Natural killer cell (primary cell): ENCODE results near the gene CRYGS. TPM values are rescaled to one million over a fixed set of nuclear protein-coding genes. Genes with fewer than 3 reads are reported as not detected.

Source experiments
- ATAC-seq, 3 donors: fragments of 150-1000 bp in 2 of 3; fragments of 200-7000 bp in 1 of 3; cut with Tn5 transposase; 1 replicate in 1 of 3; 2 replicates in 2 of 3; pipeline ENCODE4 v1.10.0; 2021; ENCODE audit warnings: mild to moderate bottlenecking in 2 of 3, moderate library complexity in 2 of 3
- DNase-seq, 2 donors: peaks; one replicate each; pipeline versions ENCODE4 v3.0.0 to v3.0.0-alpha.2; 2013 to 2021; ENCODE audit warnings: mixed read lengths in 1 of 2
- H3K27ac ChIP-seq: one replicate; pipeline ENCODE4 v1.5.1; 2013; ENCODE audit warnings: mild to moderate bottlenecking, low read length
- H3K27me3 ChIP-seq: one replicate; pipeline ENCODE4 v1.6.1; 2013; ENCODE audit warnings: low read length; ENCODE audit not compliant: control insufficient read depth, insufficient read depth
- H3K36me3 ChIP-seq: one replicate; pipeline ENCODE4 v1.6.1; 2013; ENCODE audit warnings: low read length; ENCODE audit not compliant: control insufficient read depth, insufficient read depth
- H3K4me1 ChIP-seq: one replicate; pipeline ENCODE4 v1.6.1; 2013; ENCODE audit warnings: low read length; ENCODE audit not compliant: control insufficient read depth, insufficient read depth
- H3K4me3 ChIP-seq: one replicate; pipeline ENCODE4 v1.5.1; 2013; ENCODE audit warnings: low read length
- H3K9me3 ChIP-seq: one replicate; pipeline ENCODE4 v1.6.1; 2013; ENCODE audit warnings: low read length; ENCODE audit not compliant: control insufficient read depth, insufficient read depth
- H3K27ac Mint-ChIP-seq, 2 donors: one replicate each; pipeline ENCODE4 v1.8.0; 2022; ENCODE audit warnings: mild to moderate bottlenecking in 2 of 2, mixed read lengths in 2 of 2, moderate library complexity in 1 of 2
- H3K27me3 Mint-ChIP-seq, 2 donors: one replicate each; pipeline ENCODE4 v1.8.0; 2022; ENCODE audit warnings: low read depth in 2 of 2, mixed read lengths in 2 of 2
- H3K36me3 Mint-ChIP-seq: one replicate; pipeline ENCODE4 v1.8.0; 2022; ENCODE audit warnings: mixed read lengths
- H3K4me1 Mint-ChIP-seq, 2 donors: one replicate each; pipeline ENCODE4 v1.8.0; 2022; ENCODE audit warnings: mixed read lengths in 2 of 2
- H3K4me3 Mint-ChIP-seq: one replicate; pipeline ENCODE4 v1.8.0; 2022; ENCODE audit warnings: mild to moderate bottlenecking, moderate library complexity, mixed read lengths
- H3K9me3 Mint-ChIP-seq, 2 donors: one replicate each; pipeline ENCODE4 v1.8.0; 2022; ENCODE audit warnings: mixed read lengths in 2 of 2
- WGBS: methylation state at CpG from one replicate; pipeline ENCODE4 v1.1.7; 2013; ENCODE audit warnings: missing lambda C conversion rate; ENCODE audit not compliant: insufficient coverage; 5-methylcytosine and 5-hydroxymethylcytosine counted together
- intact Hi-C: fragments of 100-400 bp; cut with micrococcal nuclease; formaldehyde crosslinking; loops from one replicate; pipeline ENCODE4 v1.14.2; 2022
- total RNA-seq, 4 donors: library from RNA; stranded (reverse); fragments of 120-200 nt in 1 of 4; gene quantifications; one replicate each; pipeline versions ENCODE4 v1.2.3 to v1.2.4, GENCODE V29; 2013 to 2022
- TF ChIP-seq, protein P1 (sequence below): fragments of 200-600 bp; IDR thresholded peaks from one replicate; pipeline ENCODE4 v1.8.0; 2022; ENCODE audit warnings: antibody characterized with exemption

CRYGS gene
- total RNA-seq, 3 donors from 2014 or later (not counting 1 experiment from before 2014, with no cell fraction given), result 2.1 to 3.4 (median 2.5) TPM

- Mint-ChIP-seq H3K27ac (peak overlapping the region; percentile 47 to 80), H3K4me3 (peak overlapping the region; percentile 70), H3K9me3 (no peaks in the 10 kb centered on the region), H3K27me3 (no peaks in the 10 kb centered on the region), H3K36me3 (no peaks in the 10 kb centered on the region), H3K4me1 (peaks cover 37 to 49% of the 10 kb centered on the region in 2 donors)
- peaks cover 6% of the 10 kb centered on the region for H3K9me3 ChIP-seq
- peak overlapping the region; percentile 78 for H3K27ac ChIP-seq
- intact Hi-C loops, result no loop called here
- H3K36me3 ChIP-seq, result no peaks in the 10 kb centered on the region
- no peak overlapping the region for H3K4me3 ChIP-seq
- no peaks in the 10 kb centered on the region for H3K27me3 ChIP-seq
- TF ChIP-seq, protein P1, sequence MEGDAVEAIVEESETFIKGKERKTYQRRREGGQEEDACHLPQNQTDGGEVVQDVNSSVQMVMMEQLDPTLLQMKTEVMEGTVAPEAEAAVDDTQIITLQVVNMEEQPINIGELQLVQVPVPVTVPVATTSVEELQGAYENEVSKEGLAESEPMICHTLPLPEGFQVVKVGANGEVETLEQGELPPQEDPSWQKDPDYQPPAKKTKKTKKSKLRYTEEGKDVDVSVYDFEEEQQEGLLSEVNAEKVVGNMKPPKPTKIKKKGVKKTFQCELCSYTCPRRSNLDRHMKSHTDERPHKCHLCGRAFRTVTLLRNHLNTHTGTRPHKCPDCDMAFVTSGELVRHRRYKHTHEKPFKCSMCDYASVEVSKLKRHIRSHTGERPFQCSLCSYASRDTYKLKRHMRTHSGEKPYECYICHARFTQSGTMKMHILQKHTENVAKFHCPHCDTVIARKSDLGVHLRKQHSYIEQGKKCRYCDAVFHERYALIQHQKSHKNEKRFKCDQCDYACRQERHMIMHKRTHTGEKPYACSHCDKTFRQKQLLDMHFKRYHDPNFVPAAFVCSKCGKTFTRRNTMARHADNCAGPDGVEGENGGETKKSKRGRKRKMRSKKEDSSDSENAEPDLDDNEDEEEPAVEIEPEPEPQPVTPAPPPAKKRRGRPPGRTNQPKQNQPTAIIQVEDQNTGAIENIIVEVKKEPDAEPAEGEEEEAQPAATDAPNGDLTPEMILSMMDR, result no peak
- peaks cover 70% of the 10 kb centered on the region for H3K4me1 ChIP-seq
- WGBS, result under 1% methylated on average over 6 of the region's 6 CpGs
- DNase-seq (peak; percentile 37 to 90), ATAC-seq (peak; percentile 85 to 94 (median 88))
Observed at GRCh38 chr3:186519021-186519658, 25.0 kb downstream of the CRYGS start.

DNA sequence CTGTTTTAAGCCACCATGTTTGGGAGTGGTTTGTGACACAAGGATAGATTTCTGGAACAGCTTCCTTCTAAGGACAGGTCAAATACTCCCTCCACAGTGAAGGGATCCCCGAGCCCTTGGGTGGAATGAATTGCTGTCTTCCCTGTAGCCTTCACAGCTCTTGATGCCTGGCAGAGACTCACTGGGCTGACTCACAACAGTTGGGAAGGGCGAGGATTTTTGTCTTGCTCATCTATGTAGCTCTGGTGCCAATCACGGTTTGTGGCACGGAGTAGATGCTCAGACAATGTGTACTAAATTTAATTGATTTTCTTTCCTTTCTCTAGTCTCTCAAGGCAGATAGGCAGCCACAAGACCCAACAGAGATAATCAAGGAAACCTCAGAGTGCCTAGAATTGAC, 27.0 kb downstream of the CRYGS start:
- no peaks in the 10 kb centered on the region for H3K36me3 Mint-ChIP-seq
- H3K27ac Mint-ChIP-seq, result no peak overlapping the region
- no peaks in the 10 kb centered on the region for H3K27me3 Mint-ChIP-seq
- no peaks in the 10 kb centered on the region for H3K36me3 ChIP-seq
- H3K9me3 ChIP-seq, result peaks cover 6% of the 10 kb centered on the region
- no peak overlapping the region for H3K4me3 Mint-ChIP-seq
- TF ChIP-seq, protein P1, result no peak
- peaks cover 37 to 49% of the 10 kb centered on the region in 2 donors for H3K4me1 Mint-ChIP-seq
- DNase-seq (no peak), ATAC-seq (no peak)
- no peak overlapping the region for H3K4me3 ChIP-seq
- no peak overlapping the region for H3K27ac ChIP-seq
- WGBS, result 92% methylated on average over 4 of the region's 4 CpGs
- H3K9me3 Mint-ChIP-seq, result no peaks in the 10 kb centered on the region
- peaks cover 70% of the 10 kb centered on the region for H3K4me1 ChIP-seq
- intact Hi-C loops, result no loop called here
- no peaks in the 10 kb centered on the region for H3K27me3 ChIP-seq

- WGBS, result 100% methylated on average over 2 of the region's 2 CpGs
- no peak for DNase-seq
- Histone ChIP-seq H3K27me3 (no peaks in the 10 kb centered on the region), H3K27ac (no peak overlapping the region), H3K9me3 (peaks cover 6% of the 10 kb centered on the region), H3K4me1 (peaks cover 66% of the 10 kb centered on the region), H3K4me3 (no peak overlapping the region), H3K36me3 (no peaks in the 10 kb centered on the region)
- intact Hi-C loops, result no loop called here
- Mint-ChIP-seq H3K27me3 (no peaks in the 10 kb centered on the region), H3K36me3 (no peaks in the 10 kb centered on the region), H3K9me3 (no peaks in the 10 kb centered on the region), H3K4me3 (peak overlapping the region; percentile 11), H3K27ac (no peak overlapping the region), H3K4me1 (peaks cover 37 to 50% of the 10 kb centered on the region in 2 donors)
- no peak for ATAC-seq
- TF ChIP-seq, protein P1, result no peak
Observed at GRCh38 chr3:186516646-186517045, 27.5 kb downstream of the CRYGS start.

DNA sequence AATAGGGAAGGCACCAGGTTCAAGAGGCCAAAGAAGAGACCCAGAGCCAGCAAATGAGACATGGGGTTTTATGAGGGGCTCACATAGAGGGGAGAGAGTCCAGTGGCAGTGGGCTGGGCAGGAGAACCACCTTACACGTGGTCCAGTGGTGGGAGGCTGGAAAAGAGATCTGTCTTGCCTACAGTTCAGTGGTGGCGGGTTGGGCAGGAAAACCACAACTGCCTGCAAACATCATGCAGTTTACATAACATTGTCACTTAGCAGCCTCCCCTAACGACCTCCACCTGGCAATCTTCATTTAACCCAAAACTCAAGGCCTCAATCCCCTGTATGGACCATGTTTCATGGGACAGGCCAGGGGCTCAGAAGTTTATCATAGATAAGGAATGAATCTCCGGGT, 29.1 kb downstream of the CRYGS start:
- DNase-seq (peak in 1 of 2 donors; percentile 64), ATAC-seq (peak in 1 of 3 donors; percentile 52)
- Mint-ChIP-seq H3K27ac (peak overlapping the region in 1 of 2 donors; percentile 55), H3K4me1 (peaks cover 37 to 44% of the 10 kb centered on the region in 2 donors), H3K36me3 (no peaks in the 10 kb centered on the region), H3K4me3 (peak overlapping the region; percentile 1), H3K9me3 (no peaks in the 10 kb centered on the region), H3K27me3 (no peaks in the 10 kb centered on the region)
- 3% methylated on average over 4 of the region's 4 CpGs for WGBS
- Histone ChIP-seq H3K9me3 (peaks cover 6% of the 10 kb centered on the region), H3K27me3 (no peaks in the 10 kb centered on the region), H3K4me3 (no peak overlapping the region), H3K4me1 (peaks cover 54% of the 10 kb centered on the region), H3K27ac (no peak overlapping the region), H3K36me3 (no peaks in the 10 kb centered on the region)
- intact Hi-C loops, result no loop called here
- TF ChIP-seq, protein P1, result no peak
